Chondrocyte (in vitro differentiated cells): ENCODE measurements around the gene SCN8A. TPM values are rescaled to one million over a fixed set of nuclear protein-coding genes. Genes with fewer than 3 reads are reported as not detected.

ENCODE experiments used
- DNase-seq: peaks from one replicate; pipeline ENCODE4 v3.0.0; 2021; ENCODE audit warnings: mixed read lengths, low spot score
- H3K27ac Mint-ChIP-seq: one replicate; pipeline ENCODE4 v1.8.0; 2021; ENCODE audit warnings: mild to moderate bottlenecking, moderate library complexity, mixed read lengths; ENCODE audit not compliant: unreplicated experiment
- H3K27me3 Mint-ChIP-seq: 2 replicates; pipeline ENCODE4 v1.8.0; 2021; ENCODE audit warnings: low read depth, mixed read lengths
- H3K36me3 Mint-ChIP-seq: 2 replicates; pipeline ENCODE4 v1.8.0; 2021; ENCODE audit warnings: low read depth, mixed read lengths
- H3K4me1 Mint-ChIP-seq: 2 replicates; pipeline ENCODE4 v1.8.0; 2021; ENCODE audit warnings: low read depth, mild to moderate bottlenecking, mixed read lengths
- H3K4me3 Mint-ChIP-seq: one replicate; pipeline ENCODE4 v1.8.0; 2021; ENCODE audit warnings: mild to moderate bottlenecking, moderate library complexity, mixed read lengths; ENCODE audit not compliant: unreplicated experiment
- H3K9me3 Mint-ChIP-seq: 2 replicates; pipeline ENCODE4 v1.8.0; 2021; ENCODE audit warnings: low read depth, mixed read lengths
- CTCF ChIP-seq: fragments of 200-600 bp; sonication (generic); IDR thresholded peaks from 2 replicates; pipeline ENCODE4 v1.5.0; 2021; ENCODE audit warnings: antibody characterized with exemption, mild to moderate bottlenecking, moderate library complexity
- total RNA-seq: library from RNA; stranded (reverse); gene quantifications from 3 replicates; pipeline ENCODE4 v1.2.1, GENCODE V29; 2021

SCN8A gene
- total RNA-seq, 1 donor from 2014 or later: 4.4 TPM

DNA sequence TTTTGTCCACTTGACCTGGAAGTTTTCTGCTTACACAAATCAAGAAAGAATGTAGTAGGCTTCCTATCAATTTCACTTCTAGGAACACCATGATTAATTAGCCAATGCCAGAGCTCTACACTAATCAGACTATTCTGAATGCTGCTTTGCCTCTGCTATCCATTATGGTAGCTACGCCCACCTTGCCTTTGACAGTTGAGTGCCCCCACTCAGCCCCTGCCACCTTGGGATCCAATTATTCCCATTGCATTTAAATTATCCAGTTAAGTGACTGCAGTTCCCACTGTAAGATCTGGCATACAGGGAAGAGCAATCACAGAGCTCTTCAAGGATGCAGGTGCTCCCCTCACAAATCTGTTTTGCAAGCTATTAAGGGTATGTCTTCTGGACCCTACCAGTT, 210.0 kb downstream of the SCN8A start:
- no peak overlapping the region for H3K27ac Mint-ChIP-seq
- no peak for DNase-seq
- H3K9me3 Mint-ChIP-seq: no peaks in the 10 kb centered on the region
- TF ChIP-seq CTCF: no peak
- H3K4me3 Mint-ChIP-seq: no peak overlapping the region
- no peaks in the 10 kb centered on the region for H3K27me3 Mint-ChIP-seq
- H3K36me3 Mint-ChIP-seq: peaks cover 3% of the 10 kb centered on the region
- H3K4me1 Mint-ChIP-seq: no peaks in the 10 kb centered on the region

DNA sequence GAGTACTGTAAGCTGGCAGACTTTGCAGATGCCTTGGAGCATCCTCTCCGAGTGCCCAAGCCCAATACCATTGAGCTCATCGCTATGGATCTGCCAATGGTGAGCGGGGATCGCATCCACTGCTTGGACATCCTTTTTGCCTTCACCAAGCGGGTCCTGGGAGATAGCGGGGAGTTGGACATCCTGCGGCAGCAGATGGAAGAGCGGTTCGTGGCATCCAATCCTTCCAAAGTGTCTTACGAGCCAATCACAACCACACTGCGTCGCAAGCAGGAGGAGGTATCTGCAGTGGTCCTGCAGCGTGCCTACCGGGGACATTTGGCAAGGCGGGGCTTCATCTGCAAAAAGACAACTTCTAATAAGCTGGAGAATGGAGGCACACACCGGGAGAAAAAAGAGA, 215.9 kb downstream of the SCN8A start:
- Mint-ChIP-seq H3K27ac (no peak overlapping the region), H3K27me3 (no peaks in the 10 kb centered on the region), H3K4me3 (no peak overlapping the region), H3K4me1 (no peaks in the 10 kb centered on the region), H3K36me3 (no peaks in the 10 kb centered on the region), H3K9me3 (no peaks in the 10 kb centered on the region)
- TF ChIP-seq CTCF: no peak
- DNase-seq: no peak

DNA sequence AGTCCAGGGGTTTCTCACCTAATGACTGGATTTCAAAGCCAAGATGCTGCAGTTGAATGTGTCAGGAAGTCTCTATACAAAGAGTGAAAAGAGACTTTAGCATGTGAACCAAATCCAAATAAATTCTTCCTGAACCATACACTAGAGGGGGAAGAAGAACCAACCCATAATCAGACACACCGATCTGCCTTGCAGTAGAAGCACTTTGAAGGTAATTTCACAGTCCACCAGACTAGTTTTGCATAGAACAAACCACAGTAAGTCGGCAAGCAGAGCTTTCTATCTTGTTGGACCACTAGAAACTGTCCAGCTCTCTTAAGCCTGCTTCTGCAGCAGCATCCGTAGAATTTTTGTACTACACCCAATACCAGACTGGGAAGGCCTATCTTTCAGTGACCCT, 218.2 kb downstream of the SCN8A start:
- H3K9me3 Mint-ChIP-seq: no peaks in the 10 kb centered on the region
- H3K27ac Mint-ChIP-seq: no peak overlapping the region
- H3K4me1 Mint-ChIP-seq: no peaks in the 10 kb centered on the region
- H3K27me3 Mint-ChIP-seq: no peaks in the 10 kb centered on the region
- no peak for DNase-seq
- no peaks in the 10 kb centered on the region for H3K36me3 Mint-ChIP-seq
- TF ChIP-seq CTCF: no peak
- no peak overlapping the region for H3K4me3 Mint-ChIP-seq

- Mint-ChIP-seq H3K27ac (no peak overlapping the region), H3K4me3 (no peak overlapping the region), H3K27me3 (no peaks in the 10 kb centered on the region)
Observed at GRCh38 chr12:51811203-51812202, 220.5 kb downstream of the SCN8A start.

DNA sequence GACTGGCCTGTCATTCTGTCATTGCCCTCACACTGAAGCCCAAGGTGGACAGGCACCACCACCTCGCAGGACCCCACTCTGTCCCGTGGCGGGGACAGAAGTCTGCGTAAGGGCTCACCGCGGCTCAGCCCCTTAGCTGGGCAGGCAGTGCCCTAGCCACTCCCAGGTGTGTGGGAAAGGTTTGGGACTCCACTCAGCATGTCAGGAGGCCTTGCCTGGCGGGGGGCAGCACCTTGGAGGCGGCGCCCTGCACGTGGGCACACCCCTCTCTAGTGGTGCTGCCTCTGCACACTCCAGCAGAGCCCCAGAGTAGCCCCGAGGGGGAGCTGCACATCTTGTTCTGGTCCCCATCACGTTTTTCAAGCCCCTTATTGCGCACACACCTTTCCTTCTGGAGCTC, 221.8 kb downstream of the SCN8A start:
- Mint-ChIP-seq H3K4me1 (peaks cover 12% of the 10 kb centered on the region), H3K36me3 (no peaks in the 10 kb centered on the region), H3K9me3 (no peaks in the 10 kb centered on the region), H3K27me3 (no peaks in the 10 kb centered on the region), H3K4me3 (no peak overlapping the region), H3K27ac (no peak overlapping the region)
- peak; percentile 66 for DNase-seq
- TF ChIP-seq CTCF: no peak

More at GRCh38 chr12:51811203-51812202, 220.5 kb downstream of the SCN8A start:
- no peak for TF ChIP-seq CTCF
- DNase-seq: peak; percentile 56
- Mint-ChIP-seq H3K9me3 (no peaks in the 10 kb centered on the region), H3K36me3 (no peaks in the 10 kb centered on the region), H3K4me1 (peaks cover 9% of the 10 kb centered on the region)
